Body of pancreas (tissue), 4 donors: Measurements from ENCODE around the gene PTGES.

Source experiments
- CTCF ChIP-seq, 7 experiments: fragments of 450-650 bp in 4 of 7; fragments of 200-600 bp in 3 of 7; sonication (generic) in 3 of 7; IDR thresholded peaks; one replicate each; pipeline ENCODE4 v1.5.1; 2016 to 2019; ENCODE audit warnings: antibody characterized with exemption in 7 of 7
- POLR2A ChIP-seq, 3 donors: fragments of 450-650 bp; IDR thresholded peaks; one replicate each; pipeline ENCODE4 v1.6.1; 2016; ENCODE audit warnings: antibody characterized with exemption in 3 of 3, mild to moderate bottlenecking in 2 of 3

GRCh38 chr9:129736334-129736733 is 16.5 kb downstream of the PTGES start:
- TF ChIP-seq CTCF (IDR thresholded peaks at IDR 0.05), result no peak
- TF ChIP-seq POLR2A (IDR thresholded peaks at IDR 0.05), result no peak
